HG02840 (cell line): ENCODE measurements around the gene PGRMC2.

Experiments used
- ATAC-seq: cut with Tn5 transposase; IDR thresholded peaks from one replicate; pipeline ENCODE4 v1.9.1; 2021; ENCODE audit warnings: mild to moderate bottlenecking, moderate library complexity, moderate number of reproducible peaks; ENCODE audit not compliant: unreplicated experiment, low FRiP score

PGRMC2 gene, protein sequence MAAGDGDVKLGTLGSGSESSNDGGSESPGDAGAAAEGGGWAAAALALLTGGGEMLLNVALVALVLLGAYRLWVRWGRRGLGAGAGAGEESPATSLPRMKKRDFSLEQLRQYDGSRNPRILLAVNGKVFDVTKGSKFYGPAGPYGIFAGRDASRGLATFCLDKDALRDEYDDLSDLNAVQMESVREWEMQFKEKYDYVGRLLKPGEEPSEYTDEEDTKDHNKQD

GRCh38 chr4:128287141-128287870 is at the start of gene PGRMC2:
Gene PGRMC2 (minus strand): TSS chr4:128287813. CDS start chr4:128287790, 23 bp downstream.
- ATAC-seq, result peak; percentile 5

DNA sequence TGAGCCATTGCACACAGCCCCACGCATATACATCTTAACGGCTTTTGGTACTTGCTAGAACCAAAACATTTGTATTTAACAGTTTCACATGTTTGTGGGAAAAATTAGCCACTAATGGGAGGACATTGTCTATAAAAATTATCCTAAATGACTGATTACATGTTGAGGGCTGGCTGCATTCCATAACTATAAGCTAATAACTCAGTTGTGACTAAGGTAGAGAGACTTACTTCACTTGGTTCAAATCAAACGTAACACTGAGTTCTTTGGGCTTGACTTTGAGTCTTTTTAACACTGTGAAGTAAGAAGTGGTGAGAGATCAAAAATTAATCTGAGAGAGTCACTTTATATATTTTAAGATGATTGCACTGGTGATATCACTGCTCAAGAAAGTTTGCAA is 47.9 kb upstream of the PGRMC2 start:
- no peak for ATAC-seq

GRCh38 chr4:128334256-128334655 is 46.6 kb upstream of the PGRMC2 start:
- ATAC-seq, result no peak

- no peak for ATAC-seq
Observed at GRCh38 chr4:128333309-128334018, 45.9 kb upstream of the PGRMC2 start.

- no peak for ATAC-seq
Observed at GRCh38 chr4:128332081-128332480, 44.5 kb upstream of the PGRMC2 start.

DNA sequence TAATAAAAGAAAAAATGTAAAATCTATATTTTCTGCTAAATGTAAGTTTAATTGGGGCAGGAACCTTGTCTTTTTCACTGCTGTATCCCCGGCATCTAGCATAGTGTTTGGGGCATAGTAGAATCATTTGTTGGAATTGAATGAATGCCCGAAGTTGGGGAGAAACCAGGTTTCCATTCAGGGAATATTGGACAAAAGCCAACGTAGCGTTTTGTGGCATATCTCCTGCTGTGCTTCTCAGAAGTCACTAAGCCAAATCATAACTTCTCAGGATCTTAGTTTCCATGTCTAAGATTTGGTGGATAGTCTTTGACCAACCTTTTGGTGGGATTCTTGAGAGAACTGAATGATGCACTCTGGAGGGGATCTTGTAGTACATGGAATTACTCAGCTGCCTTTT is 42.0 kb upstream of the PGRMC2 start:
- no peak for ATAC-seq

DNA sequence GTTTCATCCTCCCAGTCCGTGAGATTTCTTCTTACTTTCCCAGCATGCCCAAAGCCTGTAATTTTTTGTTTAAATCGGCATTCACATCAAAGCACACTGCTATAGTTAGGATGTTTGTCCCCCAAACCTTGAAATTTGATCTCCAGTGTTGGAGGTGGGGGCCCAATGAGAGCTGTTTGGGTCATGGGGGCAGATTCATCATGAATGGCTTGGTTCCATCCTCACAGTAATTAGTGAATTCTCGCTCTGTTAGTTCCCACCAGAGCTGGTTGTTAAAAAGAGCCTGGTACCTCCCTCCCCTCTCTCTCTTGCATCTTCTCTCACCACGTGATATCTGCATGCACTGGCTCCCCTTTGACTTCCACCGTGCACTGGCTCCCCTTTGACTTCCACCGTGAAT is 40.5 kb upstream of the PGRMC2 start:
- no peak for ATAC-seq

DNA sequence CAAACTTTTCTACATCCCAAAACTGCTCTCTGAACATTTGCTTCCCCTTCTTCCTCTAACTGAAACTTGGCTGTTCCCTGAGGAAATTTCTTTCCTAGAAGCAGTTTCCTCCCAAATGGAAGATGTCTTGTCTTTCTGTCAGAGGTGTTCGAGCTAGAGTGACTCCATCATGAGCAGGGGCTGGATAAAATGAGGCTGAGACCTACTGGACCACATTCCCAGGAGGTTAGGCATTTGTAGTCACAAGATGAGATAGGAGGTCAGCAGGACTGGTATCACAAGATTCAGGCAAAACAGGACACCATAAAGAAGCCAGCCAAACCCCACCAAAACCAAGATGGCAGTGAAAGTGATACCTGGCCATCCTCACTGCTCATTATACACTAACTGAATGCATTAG is 35.8 kb upstream of the PGRMC2 start:
- ATAC-seq, result no peak

GRCh38 chr4:128322986-128323385 is 35.4 kb upstream of the PGRMC2 start:
- ATAC-seq, result no peak

DNA sequence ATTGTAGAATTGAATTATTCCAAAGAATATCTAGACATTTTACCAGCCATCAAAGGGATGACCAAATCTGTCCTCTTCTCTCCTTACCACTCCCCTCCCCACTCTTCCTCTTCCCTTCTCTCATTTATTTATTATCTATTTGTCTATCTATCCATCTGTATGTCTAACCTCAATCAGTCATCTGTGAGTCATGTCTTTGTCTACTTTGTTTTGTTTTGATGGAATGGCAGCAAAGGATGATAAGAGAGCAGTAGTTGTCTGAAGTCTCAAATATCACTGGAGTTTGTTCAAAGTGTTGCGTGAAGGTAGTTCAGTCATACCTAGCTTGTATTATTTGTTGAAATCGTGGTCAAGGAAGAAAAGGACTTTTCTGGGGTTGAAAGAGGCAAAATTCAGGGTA is 34.7 kb upstream of the PGRMC2 start:
- no peak for ATAC-seq

DNA sequence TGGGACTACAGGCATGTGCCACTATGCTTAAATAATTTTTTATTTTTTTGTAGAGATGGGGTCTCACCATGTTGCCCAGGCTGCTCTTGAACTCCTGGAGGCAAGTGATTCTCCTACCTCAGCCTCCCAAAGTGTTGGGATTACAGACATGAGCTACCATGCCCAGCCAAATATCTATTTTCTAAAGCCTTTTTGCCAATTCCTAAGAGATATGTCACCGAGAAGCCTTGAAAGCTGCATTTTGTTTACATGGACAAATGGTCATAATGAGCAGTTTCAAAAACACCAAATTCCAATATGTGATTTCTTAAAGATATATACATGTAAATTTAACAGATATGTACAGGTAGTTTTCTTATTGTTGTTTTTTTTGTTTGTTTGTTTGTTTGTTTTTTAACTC is 33.0 kb upstream of the PGRMC2 start:
- no peak for ATAC-seq

GRCh38 chr4:128315756-128316520 is 28.3 kb upstream of the PGRMC2 start:
- no peak for ATAC-seq

DNA sequence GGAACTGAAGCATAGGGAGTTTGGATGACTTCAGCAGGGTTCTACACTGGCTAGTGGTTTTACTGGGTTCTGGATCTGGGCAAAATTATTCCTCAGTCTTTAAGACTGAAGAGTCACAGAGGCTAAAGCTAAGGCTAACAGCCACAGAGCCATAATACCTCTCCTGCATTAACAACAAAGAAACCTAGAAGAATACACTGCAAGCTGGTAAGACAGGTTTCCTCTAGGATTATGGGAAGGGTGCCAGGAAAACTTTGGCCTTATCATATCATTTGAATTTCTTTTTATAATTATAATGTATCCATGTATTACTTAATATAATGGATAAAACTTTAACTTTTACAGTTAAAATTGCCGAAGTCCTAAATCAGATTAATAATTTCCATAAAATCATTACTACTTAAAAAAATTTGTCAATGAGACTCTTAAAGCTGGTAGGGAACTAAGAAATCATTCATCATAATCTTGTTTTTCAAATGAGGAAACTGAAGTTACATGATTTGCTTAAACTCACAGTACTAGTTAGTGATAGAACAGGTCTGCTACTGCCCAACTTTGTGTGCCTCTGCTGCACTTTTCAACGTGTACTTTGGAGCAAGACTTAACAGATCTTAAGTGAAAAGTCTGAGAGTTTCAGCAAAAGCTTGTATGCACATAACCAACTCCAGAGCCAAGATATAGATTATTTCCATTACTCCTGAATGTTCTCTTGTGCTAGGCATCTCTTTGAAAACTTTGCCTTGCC is 24.2 kb upstream of the PGRMC2 start:
- ATAC-seq, result no peak

DNA sequence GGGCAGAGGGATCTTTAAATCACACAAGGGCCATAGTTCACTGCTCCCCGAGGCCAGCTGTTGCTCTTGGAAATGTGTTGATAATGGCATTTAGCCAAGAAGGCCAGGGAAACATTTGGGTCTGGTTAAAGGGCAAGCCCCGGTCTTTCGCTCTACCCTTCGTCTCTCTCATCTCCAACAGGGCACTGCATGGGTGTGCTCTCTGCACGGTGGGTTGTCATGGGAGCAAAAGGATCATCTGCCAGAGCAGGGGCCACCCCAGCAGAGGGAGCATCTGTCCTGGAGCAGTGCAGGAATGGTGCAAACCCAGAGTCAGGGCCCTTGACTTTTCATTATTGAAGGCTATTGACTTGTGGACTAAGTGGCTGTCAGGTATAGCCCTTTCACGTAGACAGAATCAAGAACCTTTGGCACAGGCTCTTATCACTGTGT is 22.7 kb upstream of the PGRMC2 start:
- no peak for ATAC-seq

GRCh38 chr4:128309585-128309984 is 22.0 kb upstream of the PGRMC2 start:
- ATAC-seq, result no peak

DNA sequence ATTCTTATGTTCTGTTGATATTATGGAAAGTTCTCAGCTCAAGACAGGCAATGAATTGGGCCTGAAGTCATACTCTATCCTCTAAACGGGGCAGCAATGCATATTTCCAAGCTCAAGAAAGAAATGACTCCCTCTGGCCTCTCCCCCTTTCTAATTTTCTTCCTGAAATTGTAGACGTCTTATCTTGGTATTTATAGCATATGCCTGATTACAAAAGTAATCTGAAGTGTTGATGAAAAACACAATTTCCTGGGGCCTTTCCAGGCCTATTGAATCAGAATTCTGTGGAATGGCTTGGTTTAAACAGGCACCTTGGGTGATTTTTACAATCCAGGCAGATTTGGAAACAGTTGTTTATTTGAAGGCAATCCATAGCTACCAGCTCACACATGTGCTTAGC is 21.4 kb upstream of the PGRMC2 start:
- no peak for ATAC-seq

DNA sequence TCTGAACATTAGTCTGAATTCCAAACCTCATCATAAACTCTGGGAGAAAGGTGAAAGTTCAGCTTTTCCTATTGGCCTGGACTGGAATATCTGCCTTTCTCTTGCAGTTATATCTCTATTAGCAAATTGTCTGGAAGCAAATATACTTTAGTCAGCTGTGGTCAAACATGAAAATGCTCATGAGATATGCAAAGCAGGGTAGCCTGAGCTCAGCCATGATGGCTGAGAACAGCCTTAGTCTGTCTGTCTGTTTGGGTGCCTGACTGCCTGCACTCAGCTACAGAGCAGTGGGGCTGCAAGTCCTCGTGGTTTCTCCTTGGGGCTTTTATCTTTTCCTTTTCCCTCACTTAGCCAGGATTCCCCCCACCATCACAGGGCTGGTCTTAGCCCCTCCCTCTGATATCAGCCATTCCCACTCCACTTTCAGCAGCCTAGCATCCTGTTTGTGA is 19.5 kb upstream of the PGRMC2 start:
- ATAC-seq, result peak; percentile 55

GRCh38 chr4:128305942-128306341 is 18.3 kb upstream of the PGRMC2 start:
- no peak for ATAC-seq

GRCh38 chr4:128303986-128304385 is 16.4 kb upstream of the PGRMC2 start:
- ATAC-seq, result no peak

GRCh38 chr4:128303405-128303785 is 15.8 kb upstream of the PGRMC2 start:
- ATAC-seq, result no peak
